Measurements from ENCODE around the gene TMEM63B. TPM values are rescaled to one million over a fixed set of nuclear protein-coding genes. Genes with fewer than 3 reads are reported as not detected.

The TMEM63B gene
- total RNA-seq, 4 donors from 2014 or later = 17.0 to 23.4 (median 20.6) TPM

GRCh38 chr6:44105146-44105545 is 22.2 kb upstream of the TMEM63B start:
- DNase-seq (ENCODE audit: low spot score) (no peak), ATAC-seq (ENCODE audit: low FRiP score) (no peak)
- no peak for TF ChIP-seq CTCF (IDR thresholded peaks at IDR 0.05)

GRCh38 chr6:44105993-44106740 is 21.2 kb upstream of the TMEM63B start:
- no peak for DNase-seq (ENCODE audit: low spot score)
- TF ChIP-seq CTCF (IDR thresholded peaks at IDR 0.05) = no peak
- ATAC-seq (ENCODE audit: low FRiP score) = no peak

- DNase-seq (ENCODE audit: low spot score) (no peak), ATAC-seq (ENCODE audit: low FRiP score) (no peak)
- no peak for TF ChIP-seq CTCF (IDR thresholded peaks at IDR 0.05)
These were observed 20.3 kb upstream of the TMEM63B start for GRCh38 chr6:44107017-44107416.

- ATAC-seq (ENCODE audit: low FRiP score) (no peak), DNase-seq (ENCODE audit: low spot score) (no peak)
- no peak for TF ChIP-seq CTCF (IDR thresholded peaks at IDR 0.05)
These were observed 18.9 kb upstream of the TMEM63B start for GRCh38 chr6:44108471-44108870.

- no peak for TF ChIP-seq CTCF (IDR thresholded peaks at IDR 0.05)
- no peak for DNase-seq (ENCODE audit: low spot score)
- ATAC-seq (ENCODE audit: low FRiP score) = no peak
These were observed 18.1 kb upstream of the TMEM63B start for GRCh38 chr6:44109212-44109611.

GRCh38 chr6:44110005-44110676 is 17.2 kb upstream of the TMEM63B start:
- TF ChIP-seq CTCF (IDR thresholded peaks at IDR 0.05) = no peak
- DNase-seq (ENCODE audit: low spot score) (no peak), ATAC-seq (ENCODE audit: low FRiP score) (no peak)

- TF ChIP-seq CTCF (IDR thresholded peaks at IDR 0.05) = no peak
- ATAC-seq (ENCODE audit: low FRiP score) (no peak), DNase-seq (ENCODE audit: low spot score) (no peak)
These were observed 16.4 kb upstream of the TMEM63B start for GRCh38 chr6:44110966-44111365.
